Measurements from ENCODE around the gene PAGE5.

PAGE5 gene, protein sequence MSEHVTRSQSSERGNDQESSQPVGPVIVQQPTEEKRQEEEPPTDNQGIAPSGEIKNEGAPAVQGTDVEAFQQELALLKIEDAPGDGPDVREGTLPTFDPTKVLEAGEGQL

DNA sequence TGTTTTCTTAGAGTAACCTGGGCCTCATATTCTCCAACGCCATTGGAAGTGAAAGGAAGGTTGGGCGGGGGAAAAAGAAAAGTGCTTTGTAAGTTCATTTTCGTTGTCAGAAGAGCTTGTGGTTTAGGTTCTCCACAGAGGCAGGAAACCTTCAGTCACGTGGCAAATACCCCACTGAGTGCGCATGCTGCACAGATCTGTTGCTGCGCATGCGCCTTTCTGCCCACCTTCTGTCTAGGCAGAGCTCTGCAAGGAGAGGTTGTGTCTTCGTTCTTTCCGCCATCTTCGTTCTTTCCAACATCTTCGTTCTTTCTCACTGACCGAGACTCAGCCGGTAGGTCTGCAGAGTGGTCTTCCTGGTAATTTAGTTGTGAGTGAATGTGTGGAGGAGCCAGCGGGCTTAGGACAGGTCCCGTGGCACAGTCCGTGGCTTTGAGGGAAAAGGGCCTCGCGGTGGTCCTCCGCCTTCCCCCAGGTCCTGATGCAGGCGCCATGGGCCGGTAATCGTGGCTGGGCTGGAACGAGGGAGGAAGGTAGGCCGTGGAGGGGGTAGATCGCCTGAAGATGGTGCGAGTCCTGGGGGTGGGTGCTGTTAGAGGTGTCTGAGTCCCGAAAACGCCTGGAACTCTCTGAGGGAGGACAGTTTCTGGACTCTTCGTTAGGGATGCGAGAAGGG is at the start of gene PAGE5:
PAGE5 (plus strand) TSS at position 228 of the 676 bp plus-strand sequence. CDS start 1,037 bp downstream, outside the sequence.
- no peak for DNase-seq

DNA sequence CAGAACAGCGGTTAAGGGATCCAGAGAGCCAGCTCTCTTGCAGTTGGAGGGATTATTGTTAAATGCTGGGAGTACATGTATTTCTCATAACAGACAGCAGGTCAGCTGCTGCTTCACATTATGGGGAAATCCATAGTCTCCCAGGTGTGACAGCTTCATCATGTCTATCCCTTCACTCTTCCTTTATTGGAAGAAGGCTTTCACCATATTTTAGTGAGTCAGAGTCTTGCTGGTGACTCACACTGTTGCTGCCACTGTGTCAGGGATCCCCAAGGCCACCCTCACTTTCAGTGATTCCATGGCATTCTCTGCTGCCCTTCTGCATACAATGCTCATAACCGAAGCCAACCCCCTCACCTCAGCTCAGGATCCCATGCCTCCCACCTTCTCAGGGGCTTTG is 32.9 kb upstream of the PAGE5 start:
- DNase-seq: no peak

DNA sequence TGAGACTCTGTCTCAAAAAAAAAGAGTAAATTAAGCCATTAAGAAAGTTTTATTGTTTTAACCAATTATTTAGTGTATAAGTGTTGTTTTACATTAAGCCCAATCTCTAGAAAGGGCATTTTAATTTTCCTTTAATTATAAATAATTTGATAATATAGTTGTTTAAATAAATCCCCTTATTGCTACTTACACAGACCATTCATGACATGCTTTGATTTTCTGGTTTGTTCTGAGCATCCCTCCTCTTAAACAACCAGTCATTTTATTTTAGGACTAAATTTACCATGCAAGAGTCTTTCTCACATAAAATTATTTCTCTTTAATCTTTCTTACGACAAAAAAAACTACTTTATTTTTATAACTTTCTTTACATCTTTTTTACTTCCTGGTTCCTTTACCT is 23.5 kb upstream of the PAGE5 start:
- DNase-seq: no peak

DNA sequence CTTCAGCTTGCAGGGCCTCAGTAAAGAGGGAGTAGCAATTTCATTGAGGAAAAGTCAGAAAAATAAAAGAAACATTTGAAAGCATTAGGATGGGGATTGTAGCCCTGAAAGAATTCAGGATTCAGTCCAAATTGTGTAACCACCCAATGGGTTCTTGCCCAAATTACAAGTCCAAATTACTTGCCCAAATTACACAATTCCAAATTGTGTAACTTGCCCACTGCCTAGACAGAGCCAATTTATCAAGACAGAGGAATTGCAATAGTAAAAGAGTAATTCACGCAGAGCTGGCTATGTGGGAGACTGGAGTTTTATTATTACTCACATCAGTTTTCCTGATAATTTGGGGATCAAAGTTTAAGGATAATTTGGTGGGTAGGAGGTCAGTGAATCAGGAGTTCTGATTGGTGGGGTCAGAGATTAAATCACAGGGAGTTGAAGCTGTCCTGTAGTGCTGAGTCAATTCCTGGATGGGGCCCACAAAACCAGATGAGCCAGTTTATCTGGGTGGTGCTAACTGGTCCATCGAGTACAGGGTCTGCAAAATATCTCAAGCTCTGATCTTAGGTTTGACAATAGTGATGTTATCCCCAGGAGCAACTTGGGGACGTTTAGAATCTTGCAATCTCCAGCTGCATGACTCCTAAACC is 18.1 kb upstream of the PAGE5 start:
- no peak for DNase-seq

DNA sequence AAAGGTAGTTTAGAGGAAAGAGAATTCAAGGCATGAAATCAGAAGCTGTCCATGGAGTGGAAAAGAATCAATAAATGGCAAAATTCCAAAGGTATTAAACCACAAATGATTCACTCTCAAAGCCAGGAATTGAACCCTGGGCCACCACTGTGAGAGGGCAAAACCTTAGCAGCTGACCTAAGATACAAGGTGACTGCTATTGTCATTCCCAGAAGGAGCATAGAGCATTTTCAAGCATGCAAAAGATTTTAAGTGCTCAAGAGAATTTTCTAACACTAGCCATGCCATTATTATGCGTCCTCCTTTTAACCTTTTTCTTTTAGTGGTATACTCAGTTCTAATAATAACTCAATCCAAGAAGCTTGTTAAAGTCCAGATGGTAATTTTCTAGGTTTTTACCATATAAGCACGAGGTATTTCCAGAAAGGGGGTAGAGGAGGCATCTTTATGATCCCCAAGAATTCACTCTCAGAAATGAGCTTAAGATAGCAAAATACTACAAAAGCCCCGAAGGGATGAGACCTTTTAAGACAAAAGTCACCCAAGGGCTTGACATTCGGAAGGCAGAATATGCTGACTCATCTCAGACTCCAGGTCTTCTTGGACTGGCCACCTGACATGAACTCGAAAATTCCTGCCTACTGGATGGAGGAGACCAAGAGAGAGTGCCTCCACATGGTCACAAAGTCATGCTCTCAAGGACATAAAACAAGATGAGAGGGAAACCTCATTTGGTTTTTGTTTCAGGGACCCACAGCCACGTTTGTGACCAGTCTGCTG is 13.8 kb upstream of the PAGE5 start:
- DNase-seq: no peak

DNA sequence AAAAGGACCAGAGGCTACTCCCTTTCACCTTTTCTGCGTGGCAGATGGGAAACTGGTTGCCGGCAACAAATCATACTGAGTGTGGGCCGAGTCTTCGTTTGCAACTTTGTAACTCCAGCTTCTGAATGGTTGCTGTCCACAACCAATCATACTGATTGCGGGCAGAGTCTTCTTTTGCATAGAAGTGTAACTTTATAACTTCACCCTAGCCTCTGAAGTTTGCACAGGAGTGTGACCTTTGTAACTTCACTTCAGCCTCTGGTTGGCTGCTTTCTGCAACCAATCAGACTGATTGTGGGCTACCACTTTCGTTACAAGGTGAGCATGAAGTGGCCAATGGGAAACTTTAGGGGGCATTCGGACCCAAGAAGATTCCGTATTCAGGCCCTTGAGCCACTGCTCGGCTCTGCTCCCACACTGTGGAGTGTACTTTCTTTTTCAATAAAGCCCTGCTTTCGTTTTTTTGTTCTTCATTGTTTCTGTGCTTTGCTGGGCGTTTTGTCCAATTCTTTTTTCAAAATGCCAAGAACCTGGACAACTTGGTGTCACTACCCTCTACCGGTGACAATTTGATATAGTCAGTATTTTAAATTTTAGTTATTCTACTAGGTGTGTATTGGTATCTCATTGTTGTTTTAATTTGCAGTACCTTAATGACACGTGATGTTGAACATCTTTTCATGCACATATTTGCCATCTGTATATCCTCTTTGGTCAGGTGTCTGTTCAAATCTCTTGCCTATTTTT is 9.0 kb upstream of the PAGE5 start:
- no peak for DNase-seq

DNA sequence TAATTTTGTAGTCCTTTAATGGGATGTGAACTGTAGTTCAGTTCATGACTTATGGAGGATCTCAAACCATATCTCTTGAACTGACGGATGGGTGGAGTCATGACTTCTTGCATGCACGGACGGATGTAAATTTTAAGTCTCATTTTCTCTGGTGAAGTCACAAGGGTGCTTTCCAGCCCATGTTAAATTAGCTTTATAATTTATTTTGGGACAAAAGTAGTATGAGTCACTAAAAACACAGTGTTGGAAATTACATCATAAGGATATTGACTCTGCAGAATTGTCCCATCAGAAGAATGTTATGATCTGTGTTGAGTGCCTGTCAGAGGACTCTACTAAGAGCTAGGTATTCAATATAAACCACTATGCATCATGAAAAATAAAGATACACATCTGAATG is 6.8 kb upstream of the PAGE5 start:
- DNase-seq: no peak

DNA sequence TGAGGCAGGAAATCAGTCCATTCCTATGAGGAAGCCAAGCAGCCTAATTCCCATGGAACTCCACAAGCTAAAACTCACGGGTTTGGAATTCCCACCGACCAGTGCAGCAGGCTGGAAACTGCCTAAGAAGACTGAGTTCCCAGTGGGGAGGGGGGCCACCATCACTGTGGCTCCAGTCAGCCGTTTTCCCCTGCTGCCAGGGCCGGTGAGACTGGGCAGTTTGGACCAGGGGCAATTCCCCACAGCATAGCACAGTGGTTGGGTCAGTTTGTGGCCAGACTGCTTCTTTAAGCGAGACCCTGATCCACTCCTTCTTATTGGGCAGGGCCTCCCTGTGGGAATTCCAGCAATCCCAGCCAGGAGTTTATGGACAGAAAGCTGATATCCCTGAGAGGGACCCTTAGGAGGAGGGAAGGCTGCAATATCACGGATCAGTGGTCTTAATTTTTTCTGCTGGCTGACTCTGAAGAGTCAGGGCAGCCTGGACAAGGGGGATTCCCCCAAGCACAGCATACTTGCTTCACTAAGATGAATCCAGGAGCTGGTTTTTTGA is 20.7 kb downstream of the PAGE5 start:
- DNase-seq: no peak

DNA sequence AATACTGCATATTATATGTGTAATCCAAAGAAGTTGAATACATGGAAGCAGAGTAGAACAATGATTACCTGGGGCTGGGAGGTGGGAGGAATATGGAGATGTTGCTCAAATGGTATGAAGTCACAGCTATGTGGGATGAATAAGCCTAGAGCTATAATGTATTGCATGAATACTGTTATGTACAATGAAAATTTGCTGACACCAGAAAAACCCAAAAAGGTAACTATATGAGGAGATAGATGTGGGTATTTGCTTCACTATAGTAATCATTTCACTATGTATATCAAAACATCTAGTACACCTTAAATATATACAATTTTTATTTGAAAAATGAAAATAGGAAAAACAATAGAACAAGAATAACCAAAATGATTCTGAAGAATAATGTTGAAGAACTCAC is 33.4 kb downstream of the PAGE5 start:
- DNase-seq: no peak

DNA sequence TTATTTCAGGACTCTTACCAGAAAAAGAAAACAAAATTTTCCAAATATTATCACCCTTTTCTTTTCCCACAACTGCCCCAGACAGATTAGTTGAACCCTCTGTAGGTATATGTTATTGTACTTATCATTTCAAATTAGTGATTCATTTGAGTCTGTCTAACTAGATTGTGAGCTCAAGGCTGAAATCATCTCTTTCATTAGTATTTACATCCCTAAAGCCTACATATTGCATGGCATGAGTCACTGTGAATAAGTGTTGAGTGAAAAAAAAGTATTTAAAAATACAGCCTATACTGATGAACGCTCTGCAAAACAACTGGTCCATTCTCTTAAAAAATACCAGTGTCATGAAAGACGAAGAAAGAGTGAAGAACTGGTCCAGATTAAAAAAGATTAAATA is 40.7 kb downstream of the PAGE5 start:
- no peak for DNase-seq

DNA sequence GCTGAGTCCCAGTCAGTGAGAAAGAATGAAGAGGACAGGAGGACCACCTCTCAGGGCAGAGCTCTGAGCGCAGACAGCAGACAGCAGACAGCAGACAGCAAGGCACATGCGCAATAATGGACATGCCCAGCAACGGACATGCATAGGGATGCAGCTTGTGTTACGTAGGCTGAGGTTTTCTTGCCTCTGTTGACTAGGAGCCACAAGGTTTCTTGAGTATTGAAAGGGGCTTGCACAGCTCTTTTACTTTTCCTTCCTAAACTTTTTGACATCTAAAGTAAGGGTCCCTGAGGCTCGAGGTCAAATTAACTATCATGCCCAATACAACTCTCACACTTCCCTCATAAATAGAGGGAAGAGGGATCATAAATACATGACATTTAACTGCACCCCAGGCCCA is 44.7 kb downstream of the PAGE5 start, which contains the start of gene PAGE3:
PAGE3 (minus strand) TSS at position 101 of the 400 bp plus-strand sequence. CDS start 1,013 bp downstream, outside the sequence.
- DNase-seq: no peak
